Measurements from ENCODE around the gene DST. TPM values are rescaled to one million over a fixed set of nuclear protein-coding genes. Genes with fewer than 3 reads are reported as not detected.
A peak's percentile ranks its signal among the peaks of the same experiment; 100 is the strongest.

DST gene
- total and polyA plus RNA-seq, 2 of the 4 experiments (the other 2 are of a cell fraction) = 97.7 to 452 TPM

DNA sequence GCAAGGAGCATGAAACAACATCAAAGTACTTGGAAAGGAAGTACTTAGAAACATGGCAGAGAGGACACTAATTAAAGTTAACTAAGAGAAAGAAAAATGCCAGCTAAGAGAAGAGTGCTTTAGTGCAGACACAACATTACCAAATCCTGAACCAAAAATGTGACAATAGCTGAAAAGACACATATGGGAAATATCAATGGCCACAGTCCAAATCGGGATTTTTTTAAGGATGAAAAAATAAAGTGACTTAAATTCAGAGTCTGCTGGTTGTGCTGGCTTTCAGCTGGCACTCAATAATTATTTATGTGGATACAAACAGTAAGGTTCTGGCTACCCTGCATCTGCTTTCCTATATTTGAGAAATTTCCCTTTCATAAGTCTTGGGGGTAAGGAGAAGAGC lies 12.6 kb upstream of the DST start:
- H2BK20ac ChIP-seq (ENCODE audit: low read depth, low read length) = no peak overlapping the region
- H3K9ac ChIP-seq (ENCODE audit: low read depth, low read length) = no peak overlapping the region
- H3K27me3 ChIP-seq (ENCODE audit: control insufficient read depth, insufficient read depth, low read length) = no peaks in the 10 kb centered on the region
- no peak overlapping the region for H3K56ac ChIP-seq (ENCODE audit: extremely low read depth, insufficient read depth, low read length)
- no peak overlapping the region for H3K23ac ChIP-seq (ENCODE audit: low read depth, low read length)
- H3K18ac ChIP-seq (ENCODE audit: low read depth, low read length) = no peak overlapping the region
- H4K5ac ChIP-seq (ENCODE audit: low read depth, low read length) = no peak overlapping the region
- H2AK9ac ChIP-seq (replicated peaks; ENCODE audit: low read depth, low read length, poor library complexity) = no peak overlapping the region
- 0 out of 4 replicates have a peak overlapping the region, but pooled peaks of 1 of the 2 experiments have one; percentile 21 for H4K8ac ChIP-seq (ENCODE audit: low read depth in 2 of 2, low read length in 2 of 2)
- H2BK5ac ChIP-seq (ENCODE audit: low read depth, low read length, poor library complexity, severe bottlenecking) = no peak overlapping the region
- H4K91ac ChIP-seq (ENCODE audit: insufficient read depth, low read depth, low read length) = no peak overlapping the region
- intact Hi-C loops (cut with micrococcal nuclease) (no loop called here), in situ Hi-C loops (cut with MboI; ENCODE audit: low sequenced_read_pairs) (no loop called here), dilution Hi-C loops (cut with HindIII; ENCODE audit: low sequenced_read_pairs, unreplicated experiment) (no loop called here)
- BruUV-seq (replicated peaks) = no TSS peak
- ChIA-PET CTCF (no interaction called here), POLR2A (ENCODE audit: unreplicated experiment) (no interaction called here)
- peaks cover 42 to 69% of the 10 kb centered on the region in 2 experiments for H3K79me1 ChIP-seq (ENCODE audit: low read depth in 1 of 2, low read length in 2 of 2)
- no peak overlapping the region for H3K27ac ChIP-seq (ENCODE audit: insufficient read depth, low read length)
- peaks cover 2% of the 10 kb centered on the region for H3K36me3 ChIP-seq (ENCODE audit: control insufficient read depth, insufficient read depth, low read length)
- DNase-seq (no peak), ATAC-seq (ENCODE audit: low read depth) (no peak)
- no peak overlapping the region for H3K14ac ChIP-seq (replicated peaks; ENCODE audit: low read depth, low read length)
- no peaks in the 10 kb centered on the region for H3K9me3 ChIP-seq (ENCODE audit: control insufficient read depth, insufficient read depth, low read length)
- H3K4me2 ChIP-seq (ENCODE audit: low read depth, low read length) = no peak overlapping the region
- WGBS, 2 experiments (ENCODE audit: extremely low coverage in 2 of 2, insufficient read length in 1 of 2) = no CpG with 5 or more reads among the region's 1 CpG
- H2BK120ac ChIP-seq (ENCODE audit: low read depth, low read length) = no peak overlapping the region
- peaks cover 17% of the 10 kb centered on the region for H3K9me1 ChIP-seq (ENCODE audit: insufficient read depth, low read length)
- H3K4me3 ChIP-seq (ENCODE audit: insufficient read depth, low read depth, low read length) = no peak overlapping the region
- no peak for TF ChIP-seq SMC3 (IDR thresholded peaks at IDR 0.05; ENCODE audit: low read depth, low read length)
- H2AK5ac ChIP-seq (ENCODE audit: low read depth, low read length) = no peak overlapping the region
- no peak overlapping the region for H3K4ac ChIP-seq (ENCODE audit: low read depth, low read length)
- H4K20me1 ChIP-seq (ENCODE audit: insufficient read depth, low read length) = peaks cover 20% of the 10 kb centered on the region
- no peak overlapping the region for H2BK15ac ChIP-seq (ENCODE audit: low read depth, low read length)
- no peak overlapping the region for H2AFZ ChIP-seq (replicated peaks; ENCODE audit: low read length, poor library complexity)
- H3K4me1 ChIP-seq (ENCODE audit: control insufficient read depth, insufficient read depth, low read length) = peaks cover 14% of the 10 kb centered on the region
